GM18909 (cell line): ENCODE data around the gene SAA1.

Source experiments
- ATAC-seq: cut with Tn5 transposase; IDR thresholded peaks from one replicate; pipeline ENCODE4 v1.9.1; 2021; ENCODE audit warnings: mild to moderate bottlenecking; ENCODE audit not compliant: unreplicated experiment, poor library complexity

Gene SAA1

GRCh38 chr11:18307461-18308139 is 41.5 kb downstream of the SAA1 start:
- no peak for ATAC-seq

- ATAC-seq, result no peak
These were observed 42.2 kb downstream of the SAA1 start for GRCh38 chr11:18308242-18308641.

GRCh38 chr11:18309691-18310090 is 43.6 kb downstream of the SAA1 start:
- ATAC-seq, result no peak

GRCh38 chr11:18310800-18311340 is 44.8 kb downstream of the SAA1 start:
- peak; percentile 66 for ATAC-seq

GRCh38 chr11:18312012-18312411 is 45.9 kb downstream of the SAA1 start:
- ATAC-seq, result no peak

GRCh38 chr11:18312663-18313420 is 46.8 kb downstream of the SAA1 start:
- no peak for ATAC-seq

- no peak for ATAC-seq
These were observed 48.1 kb downstream of the SAA1 start for GRCh38 chr11:18313965-18314763.

- ATAC-seq, result no peak
These were observed 48.9 kb downstream of the SAA1 start for GRCh38 chr11:18314784-18315523.

- ATAC-seq, result no peak
These were observed 49.8 kb downstream of the SAA1 start for GRCh38 chr11:18315893-18316292.

GRCh38 chr11:18317551-18317950 is 51.5 kb downstream of the SAA1 start:
- ATAC-seq, result no peak
